DND-41 (cell line): ENCODE measurements around the gene KSR2.

Experiments
- EZH2 ChIP-seq: IDR thresholded peaks from 3 replicates; pipeline ENCODE4 v1.6.1; 2012; ENCODE audit warnings: borderline replicate concordance, low read depth, mild to moderate bottlenecking, moderate library complexity, low read length, inconsistent platforms; ENCODE audit not compliant: severe bottlenecking
- TF ChIP-seq, protein P1 (sequence below): IDR thresholded peaks from 2 replicates; pipeline ENCODE4 v1.5.1; 2012; ENCODE audit warnings: borderline replicate concordance, low read length, moderate library complexity, mild to moderate bottlenecking; ENCODE audit not compliant: poor library complexity, severe bottlenecking; ENCODE audit errors: extremely low read depth

DNA sequence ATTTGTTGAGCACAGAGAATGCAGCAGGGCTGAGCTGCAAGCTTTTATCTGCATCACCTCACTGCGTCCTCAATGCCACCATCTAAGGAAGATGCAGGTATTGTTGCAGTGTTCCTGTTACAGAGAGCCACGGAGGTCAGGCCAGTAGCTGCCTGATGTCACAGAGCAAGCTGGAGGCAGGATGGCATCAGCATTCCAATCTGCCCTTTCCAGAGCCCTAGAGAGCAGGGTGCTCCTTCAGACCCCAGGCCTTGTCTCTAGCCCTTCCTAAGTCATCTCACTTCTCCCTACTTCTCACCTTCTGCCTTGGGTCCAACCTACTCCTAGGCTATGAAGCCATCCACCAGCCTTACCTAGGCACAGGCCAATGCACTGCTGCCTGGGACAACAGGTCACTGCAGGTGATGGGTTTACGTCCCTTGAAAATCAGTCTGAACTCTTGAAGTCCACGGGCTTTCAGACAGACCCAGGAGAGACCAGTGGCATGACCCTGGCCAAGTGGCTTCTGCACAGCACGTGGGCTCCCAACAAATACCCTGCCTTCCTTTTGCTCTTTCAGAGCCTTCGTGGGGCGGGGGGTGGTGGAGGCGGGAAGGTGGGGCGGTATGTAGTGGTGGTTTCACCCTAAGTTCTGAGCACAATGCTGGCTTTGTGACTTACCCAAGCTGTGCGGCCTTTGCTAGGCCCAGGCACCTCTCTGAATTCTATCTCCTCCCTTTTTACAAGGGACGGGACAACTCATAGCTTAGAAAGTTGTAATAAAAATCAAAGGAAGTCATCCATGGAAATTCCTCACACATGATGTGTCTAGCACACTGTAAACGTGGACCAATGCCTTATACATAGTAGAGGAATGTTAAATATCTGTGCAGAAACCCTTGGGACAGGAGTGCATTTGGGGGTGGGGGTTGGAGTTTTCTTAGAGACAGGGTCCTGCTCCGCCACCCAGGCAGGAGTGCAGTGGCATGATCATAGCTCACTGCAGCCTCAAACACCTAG is 136.0 kb downstream of the KSR2 start:
- TF ChIP-seq, protein P1, sequence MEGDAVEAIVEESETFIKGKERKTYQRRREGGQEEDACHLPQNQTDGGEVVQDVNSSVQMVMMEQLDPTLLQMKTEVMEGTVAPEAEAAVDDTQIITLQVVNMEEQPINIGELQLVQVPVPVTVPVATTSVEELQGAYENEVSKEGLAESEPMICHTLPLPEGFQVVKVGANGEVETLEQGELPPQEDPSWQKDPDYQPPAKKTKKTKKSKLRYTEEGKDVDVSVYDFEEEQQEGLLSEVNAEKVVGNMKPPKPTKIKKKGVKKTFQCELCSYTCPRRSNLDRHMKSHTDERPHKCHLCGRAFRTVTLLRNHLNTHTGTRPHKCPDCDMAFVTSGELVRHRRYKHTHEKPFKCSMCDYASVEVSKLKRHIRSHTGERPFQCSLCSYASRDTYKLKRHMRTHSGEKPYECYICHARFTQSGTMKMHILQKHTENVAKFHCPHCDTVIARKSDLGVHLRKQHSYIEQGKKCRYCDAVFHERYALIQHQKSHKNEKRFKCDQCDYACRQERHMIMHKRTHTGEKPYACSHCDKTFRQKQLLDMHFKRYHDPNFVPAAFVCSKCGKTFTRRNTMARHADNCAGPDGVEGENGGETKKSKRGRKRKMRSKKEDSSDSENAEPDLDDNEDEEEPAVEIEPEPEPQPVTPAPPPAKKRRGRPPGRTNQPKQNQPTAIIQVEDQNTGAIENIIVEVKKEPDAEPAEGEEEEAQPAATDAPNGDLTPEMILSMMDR = no peak
- TF ChIP-seq EZH2 = no peak
